ENCODE results near the gene RGP1. TPM values are rescaled to one million over a fixed set of nuclear protein-coding genes. Genes with fewer than 3 reads are reported as not detected.
A peak's percentile ranks its signal among the peaks of the same experiment; 100 is the strongest.

The RGP1 gene, protein sequence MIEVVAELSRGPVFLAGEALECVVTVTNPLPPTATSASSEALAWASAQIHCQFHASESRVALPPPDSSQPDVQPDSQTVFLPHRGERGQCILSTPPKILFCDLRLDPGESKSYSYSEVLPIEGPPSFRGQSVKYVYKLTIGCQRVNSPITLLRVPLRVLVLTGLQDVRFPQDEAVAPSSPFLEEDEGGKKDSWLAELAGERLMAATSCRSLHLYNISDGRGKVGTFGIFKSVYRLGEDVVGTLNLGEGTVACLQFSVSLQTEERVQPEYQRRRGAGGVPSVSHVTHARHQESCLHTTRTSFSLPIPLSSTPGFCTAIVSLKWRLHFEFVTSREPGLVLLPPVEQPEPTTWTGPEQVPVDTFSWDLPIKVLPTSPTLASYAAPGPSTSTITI
- polyA plus RNA-seq (2013, experiment 1 of 2), result 10.1 TPM
- polyA plus RNA-seq (2013, experiment 2 of 2), result 10.0 TPM

DNA sequence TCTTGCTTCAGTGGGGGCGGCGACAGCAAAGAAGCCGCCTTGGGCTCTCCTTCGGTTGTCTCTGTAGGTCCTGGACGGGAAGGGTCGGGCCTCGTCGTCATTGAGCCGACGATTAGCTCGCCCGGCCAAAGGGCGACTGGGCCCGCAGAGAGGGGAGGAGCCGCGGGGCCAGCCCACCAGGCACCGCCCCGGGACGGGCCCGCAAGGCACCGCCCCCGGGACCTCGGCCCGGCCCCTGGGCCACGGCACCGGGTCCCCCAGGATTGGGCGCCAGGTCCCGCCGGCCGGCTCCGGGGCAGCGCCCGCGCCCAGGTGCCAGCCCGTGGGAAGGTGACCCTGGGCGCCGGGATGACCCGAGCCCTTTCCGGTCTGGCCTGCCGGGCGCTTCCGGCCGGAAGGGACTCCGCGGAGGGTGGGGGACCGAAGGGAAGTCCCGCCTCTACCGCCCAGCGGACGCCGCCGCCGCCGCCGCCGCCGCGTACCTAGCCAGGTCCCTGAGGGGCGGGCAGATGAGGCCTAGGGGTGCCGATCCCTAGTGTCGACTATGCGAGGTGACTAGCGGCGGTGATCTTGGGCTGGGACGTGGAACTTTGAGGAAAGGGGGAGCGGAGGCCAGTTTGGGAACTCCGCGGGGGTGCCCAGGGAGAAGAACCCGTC lies at the start of gene RGP1, which contains the start of gene GBA2:
Gene RGP1 (plus strand): TSS at position 430 of the 657 bp plus-strand sequence. CDS start 469 bp downstream, outside the sequence.
Gene GBA2 (minus strand): TSS at position 371 of the 657 bp plus-strand sequence. CDS start 524 bp downstream, outside the sequence.
- no peak within 1 kb of the TSS for H4K8ac ChIP-seq (ENCODE audit: low read depth, low read length)
- H3K79me2 ChIP-seq (ENCODE audit: control insufficient read depth, insufficient read depth, low read length), result peaks cover 31% of the 10 kb centered on the region
- H3K4me2 ChIP-seq (ENCODE audit: low read length), result peak within 1 kb of the TSS; percentile 81
- no peak within 1 kb of the TSS for H2BK15ac ChIP-seq (replicated peaks; ENCODE audit: low read depth)
- peak within 1 kb of the TSS; percentile 96 for H3K56ac ChIP-seq (ENCODE audit: low read length)
- H3K27ac ChIP-seq (ENCODE audit: low read depth, low read length), result peak within 1 kb of the TSS; percentile 33
- H2AK5ac ChIP-seq (ENCODE audit: low read length), result no peak within 1 kb of the TSS
- H3K9ac ChIP-seq (ENCODE audit: low read length), result peak within 1 kb of the TSS; percentile 83
- H2BK5ac ChIP-seq (ENCODE audit: low read length), result no peak within 1 kb of the TSS
- H3K4me3 ChIP-seq (ENCODE audit: low read length), result peak within 1 kb of the TSS; percentile 92
- WGBS (ENCODE audit: extremely low coverage, insufficient coverage, low lambda C conversion rate), result no CpG with 5 or more reads among the region's 69 CpGs
- H3K4ac ChIP-seq (ENCODE audit: low read depth, low read length), result peak within 1 kb of the TSS; percentile 89
- H3K27me3 ChIP-seq (ENCODE audit: insufficient read depth, low read length, poor library complexity), result no peaks in the 10 kb centered on the region
- peak; percentile 86 for DNase-seq
- H3K36me3 ChIP-seq (ENCODE audit: control insufficient read depth, insufficient read depth, low read length), result peaks cover 5% of the 10 kb centered on the region
- peaks cover 15% of the 10 kb centered on the region for H3K4me1 ChIP-seq (ENCODE audit: control insufficient read depth, low read depth, low read length)
- H3K79me1 ChIP-seq (ENCODE audit: low read length), result peaks cover 25% of the 10 kb centered on the region
- no peak within 1 kb of the TSS for H2BK120ac ChIP-seq (ENCODE audit: low read depth, low read length)
- no peak within 1 kb of the TSS for H4K5ac ChIP-seq (ENCODE audit: low read length)
- peak within 1 kb of the TSS; percentile 87 for H3K23ac ChIP-seq (ENCODE audit: low read length)
- peak within 1 kb of the TSS; percentile 72 for H3K18ac ChIP-seq (ENCODE audit: low read length)

DNA sequence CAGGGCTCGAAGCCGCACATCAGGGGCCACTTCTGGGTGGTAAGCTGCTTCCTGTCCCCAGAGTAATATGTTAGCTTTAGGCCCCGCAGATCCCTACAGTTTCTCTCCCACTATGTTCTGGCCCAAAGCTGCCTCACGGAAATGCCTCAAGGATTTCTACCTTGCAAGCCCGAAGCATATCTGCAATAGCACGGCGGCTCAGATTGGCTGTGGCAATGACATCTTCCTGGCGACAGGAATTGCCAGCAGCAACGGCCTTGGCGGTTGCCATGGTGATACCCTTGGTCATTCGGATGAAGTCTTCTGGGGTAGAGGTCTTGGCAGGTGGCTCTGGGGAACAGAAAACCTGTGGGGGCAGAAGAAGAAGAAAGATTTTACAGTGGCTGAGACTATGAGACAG lies 49.1 kb upstream of the RGP1 start:
- H3K27me3 ChIP-seq (ENCODE audit: insufficient read depth, low read length, poor library complexity), result no peaks in the 10 kb centered on the region
- H3K9ac ChIP-seq (ENCODE audit: low read length), result no peak overlapping the region
- H3K23ac ChIP-seq (ENCODE audit: low read length), result no peak overlapping the region
- no peak overlapping the region for H4K5ac ChIP-seq (ENCODE audit: low read length)
- H3K4me3 ChIP-seq (ENCODE audit: low read length), result no peak overlapping the region
- H2BK120ac ChIP-seq (ENCODE audit: low read depth, low read length), result no peak overlapping the region
- no peak overlapping the region for H3K18ac ChIP-seq (ENCODE audit: low read length)
- no peak for DNase-seq
- no peak overlapping the region for H3K56ac ChIP-seq (ENCODE audit: low read length)
- no CpG with 5 or more reads among the region's 11 CpGs for WGBS (ENCODE audit: extremely low coverage, insufficient coverage, low lambda C conversion rate)
- H3K4me1 ChIP-seq (ENCODE audit: control insufficient read depth, low read depth, low read length), result no peaks in the 10 kb centered on the region
- no peak overlapping the region for H2AK5ac ChIP-seq (ENCODE audit: low read length)
- H3K4ac ChIP-seq (ENCODE audit: low read depth, low read length), result no peak overlapping the region
- no peaks in the 10 kb centered on the region for H3K79me2 ChIP-seq (ENCODE audit: control insufficient read depth, insufficient read depth, low read length)
- no peak overlapping the region for H3K4me2 ChIP-seq (ENCODE audit: low read length)
- H3K27ac ChIP-seq (ENCODE audit: low read depth, low read length), result no peak overlapping the region
- no peak overlapping the region for H2BK5ac ChIP-seq (ENCODE audit: low read length)
- H2BK15ac ChIP-seq (replicated peaks; ENCODE audit: low read depth), result no peak overlapping the region
- no peak overlapping the region for H4K8ac ChIP-seq (ENCODE audit: low read depth, low read length)
- no peaks in the 10 kb centered on the region for H3K79me1 ChIP-seq (ENCODE audit: low read length)
- peaks cover 52% of the 10 kb centered on the region for H3K36me3 ChIP-seq (ENCODE audit: control insufficient read depth, insufficient read depth, low read length)

DNA sequence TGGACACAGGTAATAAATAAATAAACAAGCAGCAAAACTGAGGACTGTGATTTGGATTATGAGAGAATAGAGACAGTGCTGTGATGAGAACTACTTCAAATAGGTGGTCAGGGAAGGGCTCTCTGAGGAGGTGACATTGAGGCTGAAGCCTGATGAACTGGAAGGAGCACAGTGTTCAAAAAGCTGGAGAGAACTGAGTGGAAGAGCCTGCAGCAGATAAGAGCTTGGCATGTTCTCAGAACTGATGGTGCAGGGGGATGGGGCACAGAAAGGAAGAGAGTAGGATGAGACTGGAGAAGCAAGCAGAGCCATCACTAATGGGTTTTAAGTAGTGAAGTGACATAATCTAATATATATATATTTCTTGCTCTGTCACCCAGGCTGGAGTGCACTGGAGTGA lies 48.1 kb upstream of the RGP1 start:
- Histone ChIP-seq H3K56ac (ENCODE audit: low read length) (no peak overlapping the region), H3K79me1 (ENCODE audit: low read length) (no peaks in the 10 kb centered on the region), H4K8ac (ENCODE audit: low read depth, low read length) (no peak overlapping the region), H3K4me2 (ENCODE audit: low read length) (no peak overlapping the region), H3K23ac (ENCODE audit: low read length) (no peak overlapping the region), H2AK5ac (ENCODE audit: low read length) (no peak overlapping the region), H3K27ac (ENCODE audit: low read depth, low read length) (no peak overlapping the region), H3K4me1 (ENCODE audit: control insufficient read depth, low read depth, low read length) (no peaks in the 10 kb centered on the region), H3K9ac (ENCODE audit: low read length) (no peak overlapping the region), H2BK15ac (replicated peaks; ENCODE audit: low read depth) (no peak overlapping the region), H3K27me3 (ENCODE audit: insufficient read depth, low read length, poor library complexity) (no peaks in the 10 kb centered on the region), H3K4ac (ENCODE audit: low read depth, low read length) (no peak overlapping the region), H3K79me2 (ENCODE audit: control insufficient read depth, insufficient read depth, low read length) (no peaks in the 10 kb centered on the region), H2BK5ac (ENCODE audit: low read length) (no peak overlapping the region), H3K36me3 (ENCODE audit: control insufficient read depth, insufficient read depth, low read length) (peaks cover 54% of the 10 kb centered on the region), H4K5ac (ENCODE audit: low read length) (no peak overlapping the region), H3K18ac (ENCODE audit: low read length) (no peak overlapping the region), H3K4me3 (ENCODE audit: low read length) (no peak overlapping the region), H2BK120ac (ENCODE audit: low read depth, low read length) (no peak overlapping the region)
- no peak for DNase-seq

DNA sequence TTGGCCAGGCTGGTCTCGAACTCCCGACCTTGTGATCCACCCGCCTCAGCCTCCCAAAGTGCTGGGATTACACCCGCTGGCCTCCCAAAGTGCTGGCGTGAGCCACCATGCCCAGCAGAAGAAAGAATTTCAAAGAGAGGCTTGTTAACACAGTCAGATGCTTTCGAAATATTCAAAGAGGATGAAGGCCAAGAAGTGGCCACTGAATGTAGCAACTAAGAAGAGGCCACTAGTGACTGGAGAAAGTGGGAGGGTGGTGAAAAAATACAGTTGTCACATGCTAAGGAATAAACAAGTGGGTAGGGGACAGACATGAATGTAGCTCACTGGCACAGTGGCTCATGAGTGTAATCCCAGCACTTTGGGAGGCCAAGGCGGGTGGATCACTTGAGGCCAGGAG lies 46.4 kb upstream of the RGP1 start:
- H3K4me1 ChIP-seq (ENCODE audit: control insufficient read depth, low read depth, low read length), result no peaks in the 10 kb centered on the region
- H3K79me2 ChIP-seq (ENCODE audit: control insufficient read depth, insufficient read depth, low read length), result no peaks in the 10 kb centered on the region
- no peak overlapping the region for H3K4me2 ChIP-seq (ENCODE audit: low read length)
- H3K27me3 ChIP-seq (ENCODE audit: insufficient read depth, low read length, poor library complexity), result no peaks in the 10 kb centered on the region
- no peak overlapping the region for H3K56ac ChIP-seq (ENCODE audit: low read length)
- H3K4me3 ChIP-seq (ENCODE audit: low read length), result no peak overlapping the region
- H3K9ac ChIP-seq (ENCODE audit: low read length), result no peak overlapping the region
- no peak overlapping the region for H4K8ac ChIP-seq (ENCODE audit: low read depth, low read length)
- H2BK15ac ChIP-seq (replicated peaks; ENCODE audit: low read depth), result no peak overlapping the region
- no peak overlapping the region for H3K4ac ChIP-seq (ENCODE audit: low read depth, low read length)
- H3K27ac ChIP-seq (ENCODE audit: low read depth, low read length), result no peak overlapping the region
- no peaks in the 10 kb centered on the region for H3K79me1 ChIP-seq (ENCODE audit: low read length)
- H3K36me3 ChIP-seq (ENCODE audit: control insufficient read depth, insufficient read depth, low read length), result peaks cover 58% of the 10 kb centered on the region
- H2BK120ac ChIP-seq (ENCODE audit: low read depth, low read length), result no peak overlapping the region
- H2AK5ac ChIP-seq (ENCODE audit: low read length), result no peak overlapping the region
- H3K18ac ChIP-seq (ENCODE audit: low read length), result no peak overlapping the region
- no peak for DNase-seq
- WGBS (ENCODE audit: extremely low coverage, insufficient coverage, low lambda C conversion rate), result no CpG with 5 or more reads among the region's 7 CpGs
- no peak overlapping the region for H2BK5ac ChIP-seq (ENCODE audit: low read length)
- H3K23ac ChIP-seq (ENCODE audit: low read length), result no peak overlapping the region
- H4K5ac ChIP-seq (ENCODE audit: low read length), result no peak overlapping the region

DNA sequence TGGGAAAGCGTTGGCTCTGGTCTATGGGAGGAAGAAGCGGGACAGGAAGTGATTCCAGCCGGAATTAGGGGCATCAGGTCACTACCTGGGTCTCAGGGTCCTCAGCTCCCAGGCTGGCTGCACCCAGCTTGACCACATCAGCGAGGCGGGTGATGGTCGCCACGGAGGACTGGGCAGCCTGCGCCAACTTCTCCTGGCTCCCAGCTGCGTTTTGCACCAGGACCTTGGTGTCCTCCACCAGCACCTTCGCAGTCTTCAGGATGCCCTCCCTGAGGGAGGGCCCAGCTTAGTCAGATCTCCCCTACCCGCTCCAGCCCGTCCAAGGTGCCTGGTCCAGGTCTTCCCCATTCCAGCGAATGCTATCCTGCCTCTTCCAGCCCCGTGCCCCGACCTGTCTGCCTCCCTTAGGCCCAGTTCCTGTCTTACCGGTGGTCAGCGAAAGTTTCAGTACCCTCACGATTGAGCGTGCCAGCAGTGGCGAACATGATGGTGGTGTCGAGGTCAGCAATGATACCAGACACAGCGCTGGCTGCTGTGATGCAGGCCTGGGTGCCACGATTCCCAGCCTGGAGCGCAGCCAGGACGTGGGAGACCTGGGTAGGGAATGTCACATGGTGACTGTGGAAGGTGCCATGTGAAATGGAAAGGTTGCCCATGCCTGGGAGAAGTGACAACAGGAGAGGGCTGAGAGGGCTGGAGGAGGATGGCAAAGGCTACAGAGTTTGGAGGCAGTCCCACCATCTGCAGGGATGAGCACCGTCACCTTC lies 45.0 kb upstream of the RGP1 start:
- Histone ChIP-seq H3K4me2 (ENCODE audit: low read length) (no peak overlapping the region), H2AK5ac (ENCODE audit: low read length) (no peak overlapping the region), H3K4me3 (ENCODE audit: low read length) (no peak overlapping the region), H3K9ac (ENCODE audit: low read length) (no peak overlapping the region), H3K4me1 (ENCODE audit: control insufficient read depth, low read depth, low read length) (no peaks in the 10 kb centered on the region), H3K79me2 (ENCODE audit: control insufficient read depth, insufficient read depth, low read length) (no peaks in the 10 kb centered on the region), H2BK15ac (replicated peaks; ENCODE audit: low read depth) (no peak overlapping the region), H3K4ac (ENCODE audit: low read depth, low read length) (no peak overlapping the region), H3K79me1 (ENCODE audit: low read length) (no peaks in the 10 kb centered on the region), H3K23ac (ENCODE audit: low read length) (no peak overlapping the region), H3K56ac (ENCODE audit: low read length) (no peak overlapping the region), H3K27ac (ENCODE audit: low read depth, low read length) (no peak overlapping the region), H2BK120ac (ENCODE audit: low read depth, low read length) (no peak overlapping the region), H3K36me3 (ENCODE audit: control insufficient read depth, insufficient read depth, low read length) (peaks cover 53% of the 10 kb centered on the region), H3K27me3 (ENCODE audit: insufficient read depth, low read length, poor library complexity) (no peaks in the 10 kb centered on the region), H2BK5ac (ENCODE audit: low read length) (no peak overlapping the region), H3K18ac (ENCODE audit: low read length) (no peak overlapping the region), H4K8ac (ENCODE audit: low read depth, low read length) (no peak overlapping the region), H4K5ac (ENCODE audit: low read length) (no peak overlapping the region)
- WGBS (ENCODE audit: extremely low coverage, insufficient coverage, low lambda C conversion rate), result no CpG with 5 or more reads among the region's 26 CpGs
- no peak for DNase-seq
